GM18858 (cell line): Measurements from ENCODE around the gene PIH1D2.
"Not testable (repeated sequence)": the region's sequence is repeated elsewhere in the genome, so short reads cannot be mapped to it uniquely, and the experiment has no call there.

Source experiments
- ATAC-seq: cut with Tn5 transposase; IDR thresholded peaks from one replicate; pipeline ENCODE4 v1.9.1; 2021; ENCODE audit not compliant: unreplicated experiment

Gene PIH1D2

GRCh38 chr11:112058103-112058502 is 15.7 kb downstream of the PIH1D2 start:
- no peak for ATAC-seq

- ATAC-seq = no peak
Measured at GRCh38 chr11:112057170-112057569, 16.6 kb downstream of the PIH1D2 start.

- ATAC-seq = no peak
Measured at GRCh38 chr11:112051768-112052167, 22.0 kb downstream of the PIH1D2 start.

- peak; percentile 76 for ATAC-seq
Measured at GRCh38 chr11:112050721-112051120, 23.1 kb downstream of the PIH1D2 start.

- ATAC-seq = no peak
Measured at GRCh38 chr11:112049777-112050176, 24.0 kb downstream of the PIH1D2 start.

GRCh38 chr11:112048256-112048655 is 25.6 kb downstream of the PIH1D2 start:
- ATAC-seq = not testable (repeated sequence)

- ATAC-seq = not testable (repeated sequence)
Measured at GRCh38 chr11:112046647-112047046, 27.2 kb downstream of the PIH1D2 start.

GRCh38 chr11:112044961-112045360 is 28.9 kb downstream of the PIH1D2 start:
- ATAC-seq = no peak

- no peak for ATAC-seq
Measured at GRCh38 chr11:112042961-112043304, 30.9 kb downstream of the PIH1D2 start.

GRCh38 chr11:112042161-112042960 is 31.5 kb downstream of the PIH1D2 start:
- no peak for ATAC-seq

- ATAC-seq = no peak
Measured at GRCh38 chr11:112037527-112037926, 36.3 kb downstream of the PIH1D2 start.

GRCh38 chr11:112033902-112034301 is 39.9 kb downstream of the PIH1D2 start:
- no peak for ATAC-seq

- ATAC-seq = no peak
Measured at GRCh38 chr11:112029460-112029859, 44.4 kb downstream of the PIH1D2 start.

GRCh38 chr11:112026784-112027410 is 46.9 kb downstream of the PIH1D2 start:
- ATAC-seq = not testable (repeated sequence)

GRCh38 chr11:112025707-112026106 is 48.1 kb downstream of the PIH1D2 start:
- ATAC-seq = no peak

GRCh38 chr11:112024773-112025678 is 48.8 kb downstream of the PIH1D2 start, which contains the start of gene DLAT:
Gene DLAT (plus strand): TSS chr11:112025408. CDS start chr11:112025473, 65 bp downstream.
- ATAC-seq = peak; percentile 53

GRCh38 chr11:112024178-112024772 is 49.5 kb downstream of the PIH1D2 start:
- ATAC-seq = peak; percentile 47

- ATAC-seq = no peak
Measured at GRCh38 chr11:112023104-112023503, 50.7 kb downstream of the PIH1D2 start.

GRCh38 chr11:112019066-112019465 is 54.8 kb downstream of the PIH1D2 start:
- ATAC-seq = no peak
